RWPE1 (cell line): ENCODE data around the gene CAB39L.

Experiments
- CTCF ChIA-PET: fragments of 350-600 bp; sonication (Branson Sonifier 250); formaldehyde crosslinking; extraction: SDS; loops from one replicate; lab custom pipeline; 2021; lab: Yijun Ruan, JAX
- POLR2A ChIA-PET: fragments of 400-600 bp; formaldehyde crosslinking; extraction: SDS; loops from one replicate; lab custom pipeline; 2020; ENCODE audit warnings: antibody characterized with exemption; ENCODE audit not compliant: low non-redundant PET; lab: Yijun Ruan, JAX
- DNase-seq: peaks from one replicate; pipeline ENCODE4 v3.0.0; 2012; ENCODE audit warnings: low spot score
- H3K27ac ChIP-seq: fragments of 450-650 bp; 2 replicates; pipeline ENCODE4 v1.5.1; 2017
- CTCF ChIP-seq: fragments of 450-650 bp; conservative IDR thresholded peaks from 2 replicates; pipeline ENCODE4 v1.5.1; 2017; ENCODE audit warnings: low read depth, mild to moderate bottlenecking

CAB39L gene

GRCh38 chr13:49376121-49376520, 67.7 kb downstream of the CAB39L start:
- no peak for DNase-seq
- CTCF ChIA-PET = no interaction called here
- no peak overlapping the region for H3K27ac ChIP-seq
- POLR2A ChIA-PET = no interaction called here
- TF ChIP-seq CTCF = no peak

- no peak for TF ChIP-seq CTCF
- CTCF ChIA-PET = interaction anchor here (0.7 kb wide), 1 partner anchor 69 kb away, joined by 5 read pairs; the partner anchor contains the start of genes CAB39L and SETDB2
- POLR2A ChIA-PET = no interaction called here
- H3K27ac ChIP-seq = no peak overlapping the region
- DNase-seq = peak; percentile 59
Measured at GRCh38 chr13:49374585-49375290, 69.1 kb downstream of the CAB39L start.

- ChIA-PET CTCF (interaction anchor here (0.7 kb wide), 1 partner anchor 95 kb away, joined by 3 read pairs; no protein-coding TSS in a partner anchor), POLR2A (no interaction called here)
- H3K27ac ChIP-seq = no peak overlapping the region
- TF ChIP-seq CTCF = no peak
- no peak for DNase-seq
Measured at GRCh38 chr13:49373716-49374115, 70.1 kb downstream of the CAB39L start.

GRCh38 chr13:49371943-49372613, 71.8 kb downstream of the CAB39L start:
- ChIA-PET CTCF (no interaction called here), POLR2A (no interaction called here)
- no peak for TF ChIP-seq CTCF
- DNase-seq = no peak
- H3K27ac ChIP-seq = no peak overlapping the region

- no peak for DNase-seq
- no peak for TF ChIP-seq CTCF
- ChIA-PET POLR2A (no interaction called here), CTCF (no interaction called here)
- H3K27ac ChIP-seq = no peak overlapping the region
Measured at GRCh38 chr13:49370371-49370770, 73.5 kb downstream of the CAB39L start.

GRCh38 chr13:49369866-49370265, 74.0 kb downstream of the CAB39L start:
- DNase-seq = no peak
- CTCF ChIA-PET = no interaction called here

More at GRCh38 chr13:49369866-49370265, 74.0 kb downstream of the CAB39L start:
- H3K27ac ChIP-seq = no peak overlapping the region
- TF ChIP-seq CTCF = no peak
- POLR2A ChIA-PET = no interaction called here
